HepG2 (cell line): ENCODE results near the gene CASP7.

Experiments
- CREB1 ChIP-seq, 2 experiments: fragments of 450-650 bp in 1 of 2; IDR thresholded peaks; 2 replicates each; pipeline ENCODE4 v1.6.1; 2016 to 2017; ENCODE audit warnings: control low read depth in 1 of 2, mild to moderate bottlenecking in 1 of 2, missing compliant biosample characterization in 1 of 2, missing genetic modification characterization in 1 of 2
- DPF2 ChIP-seq: sonication (generic); formaldehyde crosslinking; IDR thresholded peaks from 2 replicates; pipeline ENCODE4 v1.4.0; 2020; ENCODE audit warnings: mild to moderate bottlenecking, low read depth, missing genetic modification reagents, borderline replicate concordance
- HCFC1 ChIP-seq: fragments of 150-350 bp; IDR thresholded peaks from 2 replicates; pipeline ENCODE4 v1.6.1; 2014; ENCODE audit warnings: low read depth, low read length
- POLR2A ChIP-seq, 2 experiments: IDR thresholded peaks; 2 replicates each; pipeline ENCODE4 v1.6.1; 2011; ENCODE audit warnings: low read depth in 2 of 2, low read length in 2 of 2, mild to moderate bottlenecking in 1 of 2, moderate library complexity in 1 of 2; ENCODE audit not compliant: insufficient read depth in 1 of 2
- RAD21 ChIP-seq: fragments of 450-650 bp; formaldehyde crosslinking; IDR thresholded peaks from 2 replicates; pipeline ENCODE4 v1.5.0; 2020; ENCODE audit warnings: mild to moderate bottlenecking
- TF ChIP-seq, protein P1 (sequence below): sonication (generic); formaldehyde crosslinking; IDR thresholded peaks from 2 replicates; pipeline ENCODE4 v1.5.0; 2020; ENCODE audit warnings: mild to moderate bottlenecking, missing genetic modification reagents, moderate library complexity
- TF ChIP-seq, protein P2 (sequence below): sonication (generic); formaldehyde crosslinking; IDR thresholded peaks from 2 replicates; pipeline ENCODE4 v1.5.0; 2020; ENCODE audit warnings: missing genetic modification reagents

DNA sequence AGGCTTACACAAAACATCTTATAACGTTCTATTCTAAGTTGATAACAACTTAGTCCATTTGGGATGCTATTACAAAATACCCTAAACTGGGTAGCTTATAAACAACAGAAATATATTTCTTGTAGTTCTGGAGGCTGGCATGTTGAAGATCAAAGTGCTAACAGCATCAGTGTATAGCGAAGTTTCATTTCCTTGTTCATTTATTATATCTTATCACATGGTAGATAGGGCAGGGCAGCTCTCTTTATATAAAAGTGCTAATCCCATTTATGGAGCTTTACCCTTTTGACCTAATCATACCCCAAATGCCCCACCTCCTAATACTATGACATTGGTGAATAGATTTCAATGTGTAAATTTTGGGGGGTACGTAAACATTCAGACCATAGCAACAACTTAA, 6.3 kb downstream of the CASP7 start:
- TF ChIP-seq POLR2A (IDR thresholded peaks at IDR 0.05; ENCODE audit: insufficient read depth in 1 of 2, low read depth in 2 of 2, low read length in 2 of 2) (no peak), HCFC1 (no peak), RAD21 (no peak), DPF2 (CRISPR knock-in tag) (no peak), CREB1 (IDR thresholded peaks at IDR 0.05) (no peak), CREB1 (CRISPR knock-in tag; IDR thresholded peaks at IDR 0.05) (no peak)
- TF ChIP-seq, protein P1, sequence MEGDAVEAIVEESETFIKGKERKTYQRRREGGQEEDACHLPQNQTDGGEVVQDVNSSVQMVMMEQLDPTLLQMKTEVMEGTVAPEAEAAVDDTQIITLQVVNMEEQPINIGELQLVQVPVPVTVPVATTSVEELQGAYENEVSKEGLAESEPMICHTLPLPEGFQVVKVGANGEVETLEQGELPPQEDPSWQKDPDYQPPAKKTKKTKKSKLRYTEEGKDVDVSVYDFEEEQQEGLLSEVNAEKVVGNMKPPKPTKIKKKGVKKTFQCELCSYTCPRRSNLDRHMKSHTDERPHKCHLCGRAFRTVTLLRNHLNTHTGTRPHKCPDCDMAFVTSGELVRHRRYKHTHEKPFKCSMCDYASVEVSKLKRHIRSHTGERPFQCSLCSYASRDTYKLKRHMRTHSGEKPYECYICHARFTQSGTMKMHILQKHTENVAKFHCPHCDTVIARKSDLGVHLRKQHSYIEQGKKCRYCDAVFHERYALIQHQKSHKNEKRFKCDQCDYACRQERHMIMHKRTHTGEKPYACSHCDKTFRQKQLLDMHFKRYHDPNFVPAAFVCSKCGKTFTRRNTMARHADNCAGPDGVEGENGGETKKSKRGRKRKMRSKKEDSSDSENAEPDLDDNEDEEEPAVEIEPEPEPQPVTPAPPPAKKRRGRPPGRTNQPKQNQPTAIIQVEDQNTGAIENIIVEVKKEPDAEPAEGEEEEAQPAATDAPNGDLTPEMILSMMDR (CRISPR knock-in tag) = no peak
- TF ChIP-seq, protein P2, sequence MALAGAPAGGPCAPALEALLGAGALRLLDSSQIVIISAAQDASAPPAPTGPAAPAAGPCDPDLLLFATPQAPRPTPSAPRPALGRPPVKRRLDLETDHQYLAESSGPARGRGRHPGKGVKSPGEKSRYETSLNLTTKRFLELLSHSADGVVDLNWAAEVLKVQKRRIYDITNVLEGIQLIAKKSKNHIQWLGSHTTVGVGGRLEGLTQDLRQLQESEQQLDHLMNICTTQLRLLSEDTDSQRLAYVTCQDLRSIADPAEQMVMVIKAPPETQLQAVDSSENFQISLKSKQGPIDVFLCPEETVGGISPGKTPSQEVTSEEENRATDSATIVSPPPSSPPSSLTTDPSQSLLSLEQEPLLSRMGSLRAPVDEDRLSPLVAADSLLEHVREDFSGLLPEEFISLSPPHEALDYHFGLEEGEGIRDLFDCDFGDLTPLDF (CRISPR knock-in tag) = no peak
